Epithelial cell of prostate (primary cell): ENCODE measurements around the gene KCNIP1.
"Not testable (repeated sequence)": the region's sequence is repeated elsewhere in the genome, so short reads cannot be mapped to it uniquely, and the experiment has no call there.

Experiments
- DNase-seq: peaks from one replicate; pipeline ENCODE4 v3.0.0-alpha.2; 2011; ENCODE audit warnings: low read depth, low spot score
- H3K27ac ChIP-seq: fragments of 450-650 bp; 2 replicates; pipeline ENCODE4 v1.5.1; 2017; ENCODE audit warnings: mild to moderate bottlenecking

KCNIP1 gene

DNA sequence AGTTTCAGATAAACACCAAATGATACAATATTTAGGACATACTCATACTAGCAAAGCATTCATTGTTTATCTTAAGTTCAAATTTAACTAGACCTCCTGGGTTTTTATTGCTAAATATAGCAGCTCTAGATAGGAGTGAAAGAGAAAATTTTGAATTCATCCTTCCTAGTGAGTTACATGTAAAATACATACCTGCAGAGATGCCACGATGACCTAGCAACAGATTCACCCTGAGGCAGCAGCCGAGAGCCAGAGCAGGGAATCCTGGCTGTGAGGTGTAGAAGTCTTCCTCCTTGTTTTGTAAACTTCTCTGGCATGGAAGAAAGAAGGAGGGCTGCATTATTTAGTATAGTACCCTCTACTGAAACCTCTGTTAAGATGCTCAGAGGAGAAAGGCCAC is 253.8 kb downstream of the KCNIP1 start:
- no peak overlapping the region for H3K27ac ChIP-seq
- DNase-seq, result no peak

DNA sequence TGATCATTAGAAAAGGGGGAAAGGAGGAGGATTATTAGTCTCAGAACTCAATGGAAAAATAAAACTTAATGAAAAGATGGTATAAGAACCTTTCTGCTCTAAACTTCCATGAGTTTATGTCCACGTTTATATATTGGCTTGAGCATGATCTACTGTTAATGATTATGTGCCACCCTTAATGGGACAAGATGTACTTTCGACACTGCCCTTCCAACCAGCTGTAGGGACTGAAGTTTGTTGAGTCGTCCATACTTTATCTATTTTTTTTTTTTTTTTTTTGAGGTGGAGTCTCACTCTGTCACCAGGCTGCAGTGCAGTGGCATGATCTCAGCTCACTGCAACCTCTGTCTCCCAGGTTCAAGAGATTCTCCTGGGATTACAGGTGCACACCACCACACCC is 254.7 kb downstream of the KCNIP1 start:
- no peak for DNase-seq

DNA sequence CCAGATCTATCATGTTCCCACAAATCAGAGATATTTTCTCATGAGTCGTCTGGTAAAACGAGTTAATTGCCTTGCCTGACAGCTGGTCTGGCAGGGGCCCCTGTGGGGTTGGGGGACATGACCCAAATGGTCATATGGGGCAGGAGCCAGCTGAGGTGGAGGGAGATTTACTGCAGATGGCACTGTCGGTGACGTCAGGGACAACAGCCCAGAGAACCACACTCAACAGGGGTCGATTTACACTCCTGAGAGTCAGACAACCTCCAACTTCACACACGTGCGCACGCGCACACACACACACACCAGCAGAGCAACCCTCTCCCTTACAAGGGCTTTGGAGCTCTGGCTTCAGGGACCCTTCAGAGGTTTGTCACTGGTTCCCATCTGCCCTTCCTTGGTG is 256.3 kb downstream of the KCNIP1 start:
- no peak overlapping the region for H3K27ac ChIP-seq
- no peak for DNase-seq

More for the DNA sequence above, 254.7 kb downstream of the KCNIP1 start:
- H3K27ac ChIP-seq, result no peak overlapping the region

DNA sequence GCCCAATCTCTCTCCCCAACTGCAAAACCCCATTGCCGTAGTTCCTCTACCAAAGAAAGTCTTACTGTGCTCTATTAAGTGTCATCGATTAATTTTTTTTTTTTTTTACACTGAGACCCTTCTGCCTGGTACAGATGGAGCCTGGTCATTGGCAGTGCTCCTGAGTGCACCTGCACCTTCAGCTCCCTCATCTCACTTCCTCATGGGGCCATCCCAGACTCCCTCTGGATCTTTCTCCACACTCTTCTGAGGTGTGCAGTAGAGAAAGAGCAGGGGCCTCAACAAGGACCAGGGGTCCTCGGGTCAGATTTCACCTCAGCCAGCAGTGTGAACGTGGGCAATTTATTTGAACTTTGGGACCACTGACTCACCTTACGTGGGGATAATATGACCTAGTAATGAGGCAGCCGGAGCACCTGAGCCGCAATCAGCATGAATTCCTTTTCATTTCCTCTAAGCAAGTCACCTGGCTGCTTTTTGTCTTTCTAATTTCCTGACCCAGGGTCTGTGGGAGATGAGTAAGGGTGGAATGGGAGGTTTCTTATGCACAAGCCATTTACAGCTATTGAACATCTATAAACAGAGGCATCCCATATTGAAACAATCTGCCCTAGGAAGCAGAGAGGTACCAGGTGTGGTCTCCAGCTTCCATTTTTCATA is 257.4 kb downstream of the KCNIP1 start:
- DNase-seq, result no peak

DNA sequence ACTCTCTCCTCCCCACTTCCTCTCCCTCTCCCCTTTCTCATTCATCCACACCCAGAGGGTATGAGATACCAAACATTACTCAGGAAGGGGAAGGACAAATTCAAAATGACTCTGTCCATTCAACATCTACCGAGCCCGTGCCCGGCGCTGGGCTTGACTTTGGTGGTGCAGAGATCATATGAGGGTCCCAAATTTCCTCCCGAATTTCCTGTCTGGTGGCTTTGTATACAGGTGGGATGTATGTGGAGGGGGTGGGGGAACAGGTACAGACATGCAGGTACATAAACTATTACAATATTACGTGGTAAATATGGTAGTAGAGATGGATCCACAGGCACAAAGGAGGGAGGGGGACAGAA is 257.9 kb downstream of the KCNIP1 start:
- DNase-seq, result no peak
- no peak overlapping the region for H3K27ac ChIP-seq

More for the DNA sequence above, 257.4 kb downstream of the KCNIP1 start:
- H3K27ac ChIP-seq, result no peak overlapping the region

DNA sequence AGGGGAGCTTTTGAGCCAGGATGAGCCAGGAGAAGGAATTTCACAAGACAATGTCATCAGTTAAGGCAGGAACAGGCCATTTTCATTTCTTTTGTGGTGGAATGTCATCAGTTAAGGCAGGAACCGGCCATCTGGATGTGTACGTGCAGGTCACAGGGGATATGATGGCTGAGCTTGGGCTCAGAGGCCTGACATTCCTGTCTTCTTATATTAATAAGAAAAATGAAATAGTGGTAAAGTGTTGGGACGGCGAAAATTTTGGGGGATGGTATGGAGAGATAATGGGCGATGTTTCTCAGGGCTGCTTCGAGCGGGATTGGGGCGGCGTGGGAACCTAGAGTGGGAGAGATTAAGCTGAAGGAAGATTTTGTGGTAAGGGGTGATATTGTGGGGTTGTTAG is 258.5 kb downstream of the KCNIP1 start:
- not testable (repeated sequence) for H3K27ac ChIP-seq, DNase-seq

DNA sequence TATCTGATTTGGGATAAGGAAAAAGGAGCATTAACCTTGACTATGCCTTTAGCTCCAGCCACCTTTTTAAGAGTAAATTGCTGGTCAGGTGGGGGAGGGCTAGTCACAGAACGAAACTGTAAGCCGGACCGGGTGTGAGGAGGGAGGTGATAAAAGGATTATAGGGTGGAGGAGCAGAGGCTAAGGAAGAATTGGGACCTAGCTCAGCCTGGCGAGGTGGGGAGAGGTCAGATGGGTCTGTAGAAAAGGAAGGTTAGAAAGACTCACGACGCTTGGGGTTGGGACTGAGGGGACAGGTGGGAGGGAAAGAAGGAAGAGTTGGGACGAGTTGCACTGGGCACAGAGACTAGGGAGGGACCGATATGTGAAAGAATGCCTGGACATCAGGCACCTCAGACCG is 262.0 kb downstream of the KCNIP1 start:
- not testable (repeated sequence) for H3K27ac ChIP-seq, DNase-seq

DNA sequence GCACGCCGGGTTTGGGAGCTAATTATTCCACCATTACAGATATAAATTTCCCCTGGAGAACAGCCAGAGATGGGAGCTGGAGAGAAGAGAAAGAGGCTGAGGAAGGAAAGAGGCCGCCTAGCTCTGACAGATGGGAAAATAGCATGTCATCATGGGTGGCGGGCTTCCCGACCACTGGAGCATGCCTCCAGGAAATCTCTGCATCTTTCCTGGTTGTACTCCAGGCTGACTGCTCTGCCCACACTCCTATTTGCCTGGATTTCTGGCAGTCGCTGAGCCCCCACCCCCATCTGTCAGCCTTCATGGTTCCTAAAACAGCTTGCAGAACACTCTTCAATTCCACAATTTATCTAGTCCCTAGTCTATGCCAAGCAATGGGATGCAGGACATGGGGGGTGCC is 265.4 kb downstream of the KCNIP1 start:
- DNase-seq, result no peak
- H3K27ac ChIP-seq, result no peak overlapping the region

DNA sequence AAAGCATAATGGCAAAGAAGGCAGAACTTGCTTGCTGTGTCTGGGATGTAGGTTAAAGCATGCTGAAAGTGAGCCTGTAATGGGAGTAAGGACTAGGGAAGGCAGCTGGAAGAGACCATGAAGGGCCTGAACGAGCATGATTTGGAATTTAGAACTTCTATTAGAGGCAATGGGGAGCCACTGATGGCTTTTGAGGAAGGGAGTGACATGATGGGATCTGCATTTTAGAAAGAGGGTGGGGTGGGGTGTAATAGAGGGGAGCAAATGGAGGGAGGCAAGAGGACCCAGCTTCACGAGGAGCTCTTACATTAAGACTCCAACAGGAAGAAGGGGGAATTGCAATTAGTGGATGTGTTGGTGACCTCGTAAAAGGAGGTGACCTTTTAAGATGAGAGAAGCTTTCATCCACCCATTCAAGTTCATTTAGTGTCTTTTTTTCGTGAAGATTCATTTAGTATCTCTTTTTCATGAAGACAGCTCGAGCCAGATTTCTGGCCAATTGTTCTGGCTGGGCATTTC is 266.1 kb downstream of the KCNIP1 start:
- H3K27ac ChIP-seq, result no peak overlapping the region
- no peak for DNase-seq

DNA sequence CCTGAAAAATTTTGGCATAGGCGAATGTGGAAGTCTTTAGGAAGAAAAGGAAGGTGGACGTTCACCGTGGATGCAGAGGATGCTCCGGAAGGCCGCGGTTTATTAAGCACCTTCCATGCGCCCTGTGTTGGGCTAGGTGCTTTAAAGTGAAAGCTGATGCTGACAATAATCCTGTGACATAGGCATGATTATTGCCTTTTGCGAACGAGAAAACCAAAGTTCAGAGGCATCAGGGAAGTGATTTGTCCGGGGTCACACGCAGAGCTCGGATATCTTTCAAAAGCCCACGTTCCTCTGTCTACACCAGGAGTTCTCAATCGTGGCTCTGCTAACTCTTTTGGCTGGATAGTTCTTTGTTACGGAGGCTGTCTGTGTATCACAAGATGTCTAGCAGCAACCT is 267.7 kb downstream of the KCNIP1 start:
- H3K27ac ChIP-seq, result no peak overlapping the region
- DNase-seq, result no peak

DNA sequence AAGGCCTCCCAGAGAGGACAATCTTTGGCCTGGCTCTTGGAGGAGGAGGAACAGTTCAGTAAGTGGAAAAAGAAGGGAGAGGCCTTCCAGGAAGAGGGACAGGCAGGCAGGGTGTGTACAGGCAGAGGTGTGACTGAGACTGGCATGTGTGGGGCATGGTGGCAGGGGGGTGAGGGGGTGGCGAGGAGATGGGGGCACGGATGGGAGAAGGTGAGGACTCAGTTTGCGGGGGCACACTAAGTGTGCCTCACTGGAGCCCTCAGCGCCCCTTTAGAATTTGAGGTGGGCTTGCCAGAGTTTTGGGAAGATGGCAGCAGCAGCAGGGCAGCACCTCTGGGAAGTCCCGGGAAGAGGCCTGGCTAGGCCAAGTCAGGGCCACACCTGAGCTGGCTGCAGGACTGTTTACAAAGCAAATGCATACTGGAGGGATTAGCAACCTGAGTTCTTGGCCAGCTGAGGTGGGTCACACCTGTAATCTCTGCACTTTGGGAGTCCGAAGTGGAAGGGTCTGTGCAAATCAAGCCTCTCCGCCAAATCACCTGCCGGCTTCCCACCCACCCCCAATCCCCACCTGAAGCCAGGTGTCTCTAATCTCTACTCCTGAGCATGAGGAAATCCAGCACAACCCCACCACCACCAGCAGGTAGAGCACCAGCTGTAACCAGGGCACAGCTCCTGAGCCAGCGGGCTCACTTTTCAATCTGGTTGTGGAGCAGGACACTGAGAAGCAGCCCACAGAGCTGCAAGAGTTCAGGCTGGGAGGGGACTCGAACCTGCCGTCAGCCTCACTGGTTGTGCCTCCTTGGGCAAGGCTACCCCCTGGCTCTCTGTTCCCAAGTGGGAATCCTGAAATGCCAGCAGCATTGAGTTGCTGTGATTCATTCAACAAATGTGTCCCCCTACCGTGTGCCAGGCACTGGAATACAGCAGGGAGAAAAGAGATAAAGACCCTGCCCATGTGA is 269.5 kb downstream of the KCNIP1 start:
- no peak overlapping the region for H3K27ac ChIP-seq
- no peak for DNase-seq

DNA sequence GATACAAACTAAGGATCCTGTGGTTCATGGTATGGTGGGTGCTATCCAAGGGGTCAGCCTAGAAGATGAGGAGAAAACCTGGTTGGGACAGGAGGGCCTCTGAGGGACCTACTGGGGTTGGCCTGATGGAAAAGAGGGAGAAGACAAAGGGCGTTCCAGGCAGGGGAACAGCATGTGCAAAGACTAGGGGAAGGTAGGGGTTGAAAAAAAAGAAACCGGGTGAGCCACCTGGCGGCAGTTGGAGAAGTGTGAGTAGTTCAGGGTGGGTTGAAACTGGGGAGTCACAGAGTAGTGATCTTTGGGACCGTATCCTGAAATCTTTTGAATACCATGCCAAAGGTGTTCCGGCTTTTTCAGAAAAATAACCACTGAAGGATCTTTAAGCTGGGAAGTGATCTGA is 271.0 kb downstream of the KCNIP1 start:
- no peak for DNase-seq
- H3K27ac ChIP-seq, result no peak overlapping the region

DNA sequence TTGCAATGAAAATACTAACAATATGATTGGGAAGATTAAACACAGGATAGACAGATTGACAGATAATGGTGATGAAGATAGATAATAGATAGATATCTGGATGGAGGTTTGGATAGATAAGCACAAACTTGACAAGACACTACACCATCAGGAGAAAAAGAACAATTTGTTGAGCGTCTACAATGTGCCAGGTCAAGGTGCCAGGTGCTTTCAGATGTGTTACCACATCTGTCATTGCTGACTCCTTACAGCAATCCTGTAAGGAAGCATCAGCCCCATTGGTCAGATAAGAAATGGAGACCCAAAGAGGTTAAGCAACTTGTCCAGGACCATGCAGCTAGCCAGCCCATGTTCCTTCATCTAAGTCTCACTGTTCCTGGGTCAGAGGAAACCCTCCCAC is 278.1 kb downstream of the KCNIP1 start:
- DNase-seq, result no peak
- H3K27ac ChIP-seq, result no peak overlapping the region

DNA sequence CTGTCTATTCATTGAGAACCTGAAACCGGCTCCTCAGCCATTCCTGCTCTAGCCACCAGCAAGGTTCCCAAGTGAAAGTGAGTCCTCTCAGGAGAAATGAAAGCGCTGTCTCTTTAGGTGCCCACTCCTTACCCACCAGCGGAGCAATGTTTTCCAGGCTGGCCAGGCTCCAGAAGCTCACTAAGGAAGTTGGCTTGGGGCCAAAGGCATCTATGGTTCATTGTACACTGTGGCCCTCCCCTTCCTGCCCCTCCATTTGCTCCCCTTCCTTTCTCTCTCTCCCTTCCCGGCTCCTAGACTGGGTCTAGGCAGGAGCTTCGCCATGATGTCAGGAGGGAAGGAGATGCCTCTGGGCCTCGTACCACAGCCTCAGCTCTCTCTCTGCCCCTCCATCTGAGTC is 278.6 kb downstream of the KCNIP1 start:
- DNase-seq, result no peak
- H3K27ac ChIP-seq, result no peak overlapping the region

DNA sequence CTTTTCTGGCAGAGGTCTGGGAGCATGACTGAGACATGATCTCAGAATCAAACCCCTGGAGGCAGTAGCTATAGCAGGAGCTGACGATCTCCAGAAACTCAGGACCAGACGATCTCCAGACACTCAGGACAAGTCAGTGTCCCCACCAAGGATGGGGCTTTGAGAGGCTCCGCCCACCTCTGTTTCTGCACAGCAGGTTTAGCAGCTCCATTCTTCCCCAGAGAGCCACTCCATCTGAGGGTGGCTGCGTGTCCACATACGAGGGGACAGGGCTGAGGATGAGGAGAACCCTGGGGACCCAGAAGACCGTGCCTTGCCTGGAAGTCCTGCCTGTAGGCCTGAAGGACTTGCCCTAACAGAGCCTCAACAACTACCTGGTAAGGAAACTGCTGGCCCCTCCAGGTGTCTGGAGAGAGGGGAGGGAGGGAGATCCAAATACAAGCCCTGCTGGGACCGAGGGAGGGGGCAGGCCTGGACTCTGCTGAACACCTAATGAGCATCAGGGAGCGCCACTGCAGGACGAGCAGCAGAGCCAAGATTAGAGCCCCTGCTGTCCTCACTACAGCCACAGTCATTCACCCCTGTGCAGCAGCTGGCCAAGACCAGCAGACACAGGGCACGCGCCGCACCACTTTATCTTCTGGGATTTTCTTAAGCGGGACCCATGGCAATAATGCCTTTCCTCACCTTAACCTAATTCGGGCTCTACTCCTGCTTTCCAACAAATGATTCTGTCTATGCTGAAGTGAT is 279.9 kb downstream of the KCNIP1 start, which contains the start of gene GABRP:
TSS of gene GABRP (plus strand) at position 228 of the 750 bp plus-strand sequence. CDS start 4,891 bp downstream, outside the sequence.
- no peak for DNase-seq
- H3K27ac ChIP-seq, result no peak within 1 kb of the TSS

DNA sequence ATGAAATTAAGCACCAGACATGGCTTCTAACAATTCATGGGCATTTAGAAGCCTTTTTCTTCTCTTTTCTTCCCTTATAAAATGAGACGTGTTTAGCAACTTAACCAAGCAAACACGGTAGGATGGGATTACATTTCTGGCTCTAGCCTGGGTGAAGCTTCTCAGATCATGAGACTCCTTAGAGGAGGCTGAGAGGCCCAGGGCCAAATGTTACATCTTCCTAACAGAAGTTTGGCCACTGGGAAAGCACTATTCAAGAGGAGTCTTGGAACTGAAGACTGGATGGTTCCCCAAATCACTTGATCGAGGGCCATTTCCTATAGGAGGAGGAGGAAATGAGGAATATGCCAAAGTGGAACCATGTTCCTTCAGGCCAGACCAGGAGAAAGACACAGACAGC is 281.6 kb downstream of the KCNIP1 start:
- DNase-seq, result no peak
- no peak overlapping the region for H3K27ac ChIP-seq
